IMR-90 (cell line): ENCODE data around the gene SLC6A4. TPM values are rescaled to one million over a fixed set of nuclear protein-coding genes. Genes with fewer than 3 reads are reported as not detected.

Experiments
- ATAC-seq: fragments of 200-7000 bp; cut with Tn5 transposase; 2 replicates; pipeline ENCODE4 v1.9.1; 2020; ENCODE audit warnings: low read depth, mild to moderate bottlenecking, moderate library complexity
- BruUV-seq: library from RNA; stranded (reverse); fragments of 400-500 nt; replicated peaks from 2 replicates; lab custom pipeline; 2021; lab: Mats Ljungman, UMichigan
- CTCF ChIA-PET: fragments of 300-600 bp; formaldehyde crosslinking; extraction: SDS; loops from one replicate; lab custom pipeline; 2021; ENCODE audit warnings: antibody characterized with exemption; lab: Yijun Ruan, JAX
- POLR2A ChIA-PET: fragments of 300-600 bp; sonication (Branson Sonifier 250); formaldehyde crosslinking; loops from one replicate; lab custom pipeline; 2022; ENCODE audit warnings: antibody characterized with exemption; ENCODE audit not compliant: unreplicated experiment; lab: Charles Lee
- DNase-seq: peaks from one replicate; pipeline ENCODE4 v3.0.0; 2013
- H2AFZ ChIP-seq: replicated peaks from 2 replicates; pipeline ENCODE3; 2013; ENCODE audit warnings: low read length, mild to moderate bottlenecking; ENCODE audit not compliant: poor library complexity
- H2AK5ac ChIP-seq: 2 replicates; pipeline ENCODE4 v1.6.1; 2013; ENCODE audit warnings: low read depth, low read length, inconsistent platforms
- H2AK9ac ChIP-seq: replicated peaks from 2 replicates; pipeline ENCODE3; 2013; ENCODE audit warnings: mild to moderate bottlenecking, low read depth, low read length, moderate library complexity; ENCODE audit not compliant: poor library complexity
- H2BK120ac ChIP-seq: 2 replicates; pipeline ENCODE4 v1.6.1; 2013; ENCODE audit warnings: low read depth, low read length, inconsistent platforms
- H2BK15ac ChIP-seq: 3 replicates; pipeline ENCODE4 v1.6.1; 2013; ENCODE audit warnings: low read depth, low read length, inconsistent platforms
- H2BK20ac ChIP-seq: 2 replicates; pipeline ENCODE4 v1.6.1; 2013; ENCODE audit warnings: low read depth, mild to moderate bottlenecking, inconsistent platforms, low read length, moderate library complexity
- H2BK5ac ChIP-seq: 2 replicates; pipeline ENCODE4 v1.6.1; 2013; ENCODE audit warnings: mild to moderate bottlenecking, low read depth, low read length, inconsistent platforms; ENCODE audit not compliant: poor library complexity, severe bottlenecking
- H3K14ac ChIP-seq: replicated peaks from 2 replicates; pipeline ENCODE4 v1.6.1; 2013; ENCODE audit warnings: low read depth, low read length, inconsistent platforms
- H3K18ac ChIP-seq: 2 replicates; pipeline ENCODE4 v1.6.1; 2013; ENCODE audit warnings: low read depth, low read length, control low read depth
- H3K23ac ChIP-seq: 2 replicates; pipeline ENCODE4 v1.6.1; 2013; ENCODE audit warnings: low read depth, low read length, inconsistent platforms
- H3K27ac ChIP-seq: 2 replicates; pipeline ENCODE4 v1.5.1; 2013; ENCODE audit warnings: mild to moderate bottlenecking, control low read depth, low read length; ENCODE audit not compliant: insufficient read depth
- H3K27me3 ChIP-seq: 2 replicates; pipeline ENCODE4 v1.6.1; 2013; ENCODE audit warnings: low read length; ENCODE audit not compliant: control insufficient read depth, insufficient read depth
- H3K36me3 ChIP-seq: 2 replicates; pipeline ENCODE4 v1.6.1; 2013; ENCODE audit warnings: low read length, mixed read lengths; ENCODE audit not compliant: control insufficient read depth, insufficient read depth
- H3K4ac ChIP-seq: 2 replicates; pipeline ENCODE4 v1.6.1; 2013; ENCODE audit warnings: low read depth, low read length, inconsistent platforms
- H3K4me1 ChIP-seq: 2 replicates; pipeline ENCODE4 v1.6.1; 2013; ENCODE audit warnings: low read length, mixed read lengths; ENCODE audit not compliant: control insufficient read depth, insufficient read depth
- H3K4me2 ChIP-seq: 2 replicates; pipeline ENCODE4 v1.6.1; 2013; ENCODE audit warnings: low read depth, mild to moderate bottlenecking, control low read depth, low read length, moderate library complexity
- H3K4me3 ChIP-seq: 2 replicates; pipeline ENCODE4 v1.5.1; 2013; ENCODE audit warnings: low read depth, mild to moderate bottlenecking, control low read depth, low read length, moderate library complexity; ENCODE audit not compliant: insufficient read depth
- H3K56ac ChIP-seq: 2 replicates; pipeline ENCODE4 v1.6.1; 2013; ENCODE audit warnings: low read length, inconsistent platforms; ENCODE audit not compliant: insufficient read depth; ENCODE audit errors: extremely low read depth
- H3K79me1 ChIP-seq, 2 experiments: 2 replicates each; pipeline ENCODE4 v1.6.1; 2013; ENCODE audit warnings: low read length in 2 of 2, inconsistent platforms in 1 of 2, low read depth in 1 of 2
- H3K9ac ChIP-seq: 2 replicates; pipeline ENCODE4 v1.6.1; 2013; ENCODE audit warnings: low read depth, low read length, control low read depth
- H3K9me1 ChIP-seq: 2 replicates; pipeline ENCODE4 v1.6.1; 2013; ENCODE audit warnings: low read length, inconsistent platforms; ENCODE audit not compliant: insufficient read depth
- H3K9me3 ChIP-seq: 2 replicates; pipeline ENCODE4 v1.6.1; 2013; ENCODE audit warnings: low read length; ENCODE audit not compliant: control insufficient read depth, insufficient read depth
- H4K20me1 ChIP-seq: 2 replicates; pipeline ENCODE4 v1.6.1; 2013; ENCODE audit warnings: low read length, inconsistent platforms; ENCODE audit not compliant: insufficient read depth
- H4K5ac ChIP-seq: 2 replicates; pipeline ENCODE4 v1.6.1; 2013; ENCODE audit warnings: mild to moderate bottlenecking, low read depth, low read length, control low read depth
- H4K8ac ChIP-seq, 2 experiments: 2 replicates each; pipeline ENCODE4 v1.6.1; 2013; ENCODE audit warnings: low read depth in 2 of 2, low read length in 2 of 2, control low read depth in 1 of 2, inconsistent platforms in 1 of 2
- H4K91ac ChIP-seq: 2 replicates; pipeline ENCODE4 v1.6.1; 2013; ENCODE audit warnings: low read depth, low read length, inconsistent platforms; ENCODE audit not compliant: insufficient read depth
- POLR2A ChIP-seq: IDR thresholded peaks from 2 replicates; pipeline ENCODE4 v1.6.1; 2012; ENCODE audit warnings: mild to moderate bottlenecking, low read depth, low read length
- SMC3 ChIP-seq: fragments of 150-350 bp; IDR thresholded peaks from 2 replicates; pipeline ENCODE4 v1.6.1; 2016; ENCODE audit warnings: low read depth, mild to moderate bottlenecking, antibody characterized with exemption, low read length, moderate library complexity
- USF2 ChIP-seq: fragments of 150-350 bp; IDR thresholded peaks from 2 replicates; pipeline ENCODE4 v1.6.1; 2017; ENCODE audit warnings: mild to moderate bottlenecking, antibody characterized with exemption, low read length, low read depth
- WGBS, 2 experiments: methylation state at CpG; one replicate each; pipeline versions ENCODE4 v1.1.5 to v1.1.7; 2013; ENCODE audit warnings: missing lambda C conversion rate in 2 of 2; ENCODE audit not compliant: insufficient read length in 1 of 2; ENCODE audit errors: extremely low coverage in 2 of 2; 5-methylcytosine and 5-hydroxymethylcytosine counted together
- dilution Hi-C: fragments of 300-500 bp; cut with HindIII; formaldehyde crosslinking; loops from one replicate; pipeline ENCODE4 v1.14.3; 2018; ENCODE audit warnings: low sequenced_read_pairs; ENCODE audit not compliant: unreplicated experiment
- in situ Hi-C: fragments of 300-500 bp; cut with MboI; formaldehyde crosslinking; loops from 3 replicates; pipeline ENCODE4 v1.14.3; 2019; ENCODE audit warnings: low sequenced_read_pairs, inconsistent platforms, mixed read lengths
- intact Hi-C: fragments of 100-400 bp; cut with micrococcal nuclease; formaldehyde crosslinking; loops from 2 replicates; pipeline ENCODE4 v1.10.0; 2022
- polyA plus RNA-seq, 3 experiments: library from polyadenylated mRNA; depleted of rRNA; stranded (reverse); fragments of >200 nt; gene quantifications; 2 replicates each; pipeline ENCODE4 v1.2.3, GENCODE V29; 2012; ENCODE audit warnings: low replicate concordance in 1 of 3
- total RNA-seq: library from RNA; depleted of rRNA; stranded (reverse); fragments of >200 nt; gene quantifications from 2 replicates; pipeline ENCODE4 v1.2.3, GENCODE V29; 2012

Gene SLC6A4
- total and polyA plus RNA-seq, 2 of the 4 experiments (the other 2 are of a cell fraction) = under 0.01 TPM; not detected in 1

- no peak overlapping the region for H3K4ac ChIP-seq
- no peak overlapping the region for H3K14ac ChIP-seq
- no peak overlapping the region for H3K56ac ChIP-seq
- H3K27me3 ChIP-seq = peaks cover 43% of the 10 kb centered on the region
- no peak overlapping the region for H2AFZ ChIP-seq
- H3K9ac ChIP-seq = no peak overlapping the region
- no peak overlapping the region for H3K27ac ChIP-seq
- dilution Hi-C loops = no loop called here
- ChIA-PET CTCF (no interaction called here), POLR2A (no interaction called here)
- no peak overlapping the region for H3K23ac ChIP-seq
- H2BK120ac ChIP-seq = no peak overlapping the region
- H3K9me3 ChIP-seq = no peaks in the 10 kb centered on the region
- no peak overlapping the region for H3K4me3 ChIP-seq
- no peak overlapping the region for H2BK15ac ChIP-seq
- H3K9me1 ChIP-seq = 0 out of 2 replicates have a peak, but pooled peaks cover 3% of the 10 kb centered on the region
- no peaks in the 10 kb centered on the region for H4K20me1 ChIP-seq
- no peak overlapping the region for H4K91ac ChIP-seq
- TF ChIP-seq USF2 (no peak), POLR2A (no peak), SMC3 (no peak)
- no peaks in the 10 kb centered on the region for H3K4me1 ChIP-seq
- no peak overlapping the region for H4K5ac ChIP-seq
- DNase-seq (no peak), ATAC-seq (no peak)
- no TSS peak for BruUV-seq
- no peak overlapping the region for H2AK9ac ChIP-seq
- H3K4me2 ChIP-seq = no peak overlapping the region
- no peaks in the 10 kb centered on the region for H3K79me1 ChIP-seq
- H3K18ac ChIP-seq = no peak overlapping the region
- 45% methylated on average over 4 of the region's 7 CpGs; no CpG with 5 or more reads in 1 of the 2 experiments for WGBS, 2 experiments
- H3K36me3 ChIP-seq = no peaks in the 10 kb centered on the region
- no peak overlapping the region for H2BK20ac ChIP-seq
- in situ Hi-C loops = no loop called here
- H4K8ac ChIP-seq = no peak overlapping the region
- no peak overlapping the region for H2AK5ac ChIP-seq
- intact Hi-C loops = no loop called here
- no peak overlapping the region for H2BK5ac ChIP-seq
These were observed 15.7 kb downstream of the SLC6A4 start for GRCh38 chr17:30219833-30220232.
